Daoy (cell line): ENCODE data around the gene CFI. TPM values are rescaled to one million over a fixed set of nuclear protein-coding genes. Genes with fewer than 3 reads are reported as not detected.

ENCODE experiments used
- DNase-seq: peaks from one replicate; pipeline ENCODE4 v3.0.0-alpha.2; 2015; ENCODE audit warnings: low read depth
- total RNA-seq: library from RNA; depleted of rRNA; stranded (reverse); fragments of >200 nt; shearing (Covaris generic); gene quantifications from 2 replicates; pipeline ENCODE4 v1.2.3, GENCODE V29; 2014

Gene CFI
- total RNA-seq, 1 experiment from 2014 or later, result 3.6 TPM

DNA sequence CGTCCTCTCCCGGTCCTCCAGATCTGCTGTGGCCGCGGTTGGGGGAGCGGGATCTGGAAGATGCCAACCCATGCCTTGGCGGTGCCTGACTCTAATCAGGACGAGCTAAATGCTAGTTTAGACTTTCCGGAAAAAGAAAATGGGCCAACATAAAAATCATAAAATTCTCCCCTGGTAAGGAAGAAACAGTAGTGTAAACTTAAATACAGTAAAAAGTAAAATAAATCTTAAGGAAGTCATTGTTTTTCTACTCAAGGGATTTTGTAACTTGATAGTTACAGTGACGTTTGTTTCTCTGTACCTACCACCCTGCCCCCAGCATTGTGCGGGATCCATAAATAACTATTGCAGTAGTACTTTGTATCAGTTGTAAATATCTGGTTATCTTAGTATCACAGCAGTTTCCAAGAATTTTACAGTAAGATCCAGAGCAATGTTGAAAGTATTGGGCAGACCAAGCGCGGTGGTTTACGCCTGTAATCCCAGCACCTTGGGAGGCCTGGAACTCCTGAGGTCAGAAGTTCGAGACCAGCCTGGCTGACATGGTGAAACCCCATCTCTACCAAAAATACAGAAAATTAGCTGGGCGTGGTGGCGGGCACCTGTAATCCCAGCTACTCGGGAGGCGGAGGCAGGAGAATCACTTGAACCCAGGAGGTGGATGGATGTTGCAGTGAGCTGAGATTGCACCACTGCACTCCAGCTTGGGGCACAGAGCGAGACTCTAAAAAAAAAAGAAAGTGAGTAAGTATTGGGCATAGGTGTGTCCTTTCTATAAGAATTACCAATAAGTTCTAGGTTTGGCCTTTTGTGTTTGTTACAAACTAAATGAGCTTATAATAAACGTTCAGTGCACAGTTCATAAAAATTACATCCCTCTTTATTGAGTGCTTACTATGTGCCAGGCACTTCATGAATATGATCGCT lies 70.9 kb downstream of the CFI start:
- DNase-seq, result no peak

GRCh38 chr4:109729718-109730618 lies 71.8 kb downstream of the CFI start, which contains the start of gene PLA2G12A:
Gene PLA2G12A (minus strand): TSS chr4:109730070. CDS start chr4:109729809, 261 bp downstream.
- DNase-seq, result peak; percentile 53

GRCh38 chr4:109729117-109729717 lies 72.6 kb downstream of the CFI start:
- DNase-seq, result peak; percentile 1

DNA sequence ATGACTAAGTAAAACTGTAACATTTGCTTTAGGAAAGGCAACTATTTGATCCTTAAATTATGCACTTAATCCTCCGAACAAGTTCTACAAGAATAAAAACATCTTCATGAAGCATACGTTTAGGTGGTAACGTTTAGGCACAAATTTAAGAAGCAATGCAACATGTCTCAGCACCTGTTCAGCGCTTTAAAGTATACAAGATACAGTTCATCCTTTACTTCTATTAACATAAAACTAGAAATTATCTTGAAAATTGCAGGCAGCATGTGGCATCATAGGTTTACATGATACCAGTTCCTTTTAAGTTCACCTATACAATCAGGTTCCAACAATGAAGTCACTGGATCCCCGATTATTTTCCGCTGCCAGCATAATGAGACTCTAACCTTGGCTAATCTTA lies 73.4 kb downstream of the CFI start:
- DNase-seq, result no peak

- DNase-seq, result no peak
Measured at GRCh38 chr4:109723110-109723509, 78.7 kb downstream of the CFI start.

DNA sequence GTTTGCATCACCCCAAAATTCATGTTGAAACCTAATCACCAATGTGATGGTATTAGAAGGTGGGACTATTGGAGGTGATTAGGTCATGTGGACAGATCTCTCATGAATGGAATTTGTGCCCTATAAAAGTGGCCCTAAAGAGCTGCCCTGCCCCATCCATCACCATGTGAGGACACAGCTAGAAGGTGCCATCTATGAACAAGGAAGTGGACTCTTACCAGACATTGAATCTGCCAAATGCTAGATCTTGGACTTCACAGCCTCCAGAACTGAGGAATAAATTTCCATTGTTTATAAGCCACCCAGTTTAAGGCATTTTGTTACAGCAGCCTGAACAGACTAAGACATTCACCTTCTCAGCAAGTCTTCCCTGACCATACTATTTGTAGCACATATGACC lies 79.4 kb downstream of the CFI start:
- no peak for DNase-seq

DNA sequence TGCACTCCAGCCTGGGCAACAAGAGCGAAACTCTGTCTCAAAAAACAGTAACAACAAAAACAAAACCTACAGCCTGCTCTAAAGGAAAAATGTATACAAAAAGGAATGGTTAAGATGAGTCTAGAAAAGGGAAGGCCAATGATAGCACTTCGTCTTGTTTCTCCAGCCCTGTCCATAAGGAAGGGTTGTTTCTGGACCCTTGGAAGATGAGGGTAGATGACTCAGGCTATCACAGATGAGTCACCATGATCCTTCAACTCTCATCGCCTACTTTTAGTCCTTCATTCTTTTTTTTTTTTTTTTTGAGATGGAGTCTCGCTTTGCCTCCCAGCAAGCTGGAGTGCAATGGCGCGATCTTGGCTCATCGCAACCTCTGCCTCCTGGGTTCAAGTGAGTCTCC lies 80.8 kb downstream of the CFI start:
- peak; percentile 38 for DNase-seq

GRCh38 chr4:109719604-109720003 lies 82.2 kb downstream of the CFI start:
- no peak for DNase-seq

DNA sequence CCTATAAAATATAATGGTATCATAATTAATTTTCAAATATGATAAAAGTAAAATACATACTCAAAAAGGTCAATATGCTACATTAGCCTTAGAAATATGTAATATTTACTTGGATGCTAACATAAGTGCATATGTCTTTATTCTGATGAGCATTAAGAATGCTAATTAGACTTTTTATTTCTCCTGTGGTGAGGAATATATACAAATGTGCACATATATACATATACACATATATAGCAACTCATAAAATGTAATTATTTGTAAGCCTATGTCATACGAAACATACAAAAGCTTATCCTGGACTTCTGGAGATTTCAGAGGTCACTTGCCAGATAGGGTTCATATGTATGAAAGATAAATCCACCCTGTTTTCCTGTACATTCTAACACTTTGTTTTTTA lies 83.0 kb downstream of the CFI start:
- DNase-seq, result no peak

DNA sequence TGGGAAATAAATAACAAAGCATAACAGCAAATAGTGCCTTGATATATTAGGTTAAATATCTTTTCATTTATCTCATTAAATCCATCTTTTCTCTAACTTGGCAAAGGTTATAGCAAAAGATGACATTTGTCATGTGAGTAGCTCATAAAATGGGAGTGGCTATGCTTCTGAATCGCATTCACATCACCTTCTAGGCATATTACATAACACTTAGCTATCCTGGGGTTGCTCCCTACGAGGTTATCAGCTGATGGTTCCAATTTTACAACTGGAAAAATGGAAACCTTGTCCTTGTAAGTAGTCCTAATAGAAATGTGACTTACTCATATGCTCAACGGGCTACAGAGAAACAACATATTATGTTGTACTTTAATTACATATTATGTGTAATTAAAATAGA lies 88.3 kb downstream of the CFI start:
- no peak for DNase-seq

GRCh38 chr4:109708990-109709389 lies 92.8 kb downstream of the CFI start:
- DNase-seq, result no peak

GRCh38 chr4:109708435-109708834 lies 93.4 kb downstream of the CFI start:
- no peak for DNase-seq

GRCh38 chr4:109703664-109704361 lies 98.0 kb downstream of the CFI start:
- DNase-seq, result no peak

- peak; percentile 61 for DNase-seq
Measured at GRCh38 chr4:109702950-109703663, 98.7 kb downstream of the CFI start, which contains the start of gene CASP6. Gene CASP6 (minus strand): TSS chr4:109703445. CDS start chr4:109703395, 50 bp downstream.

GRCh38 chr4:109701566-109702410 lies 100.0 kb downstream of the CFI start:
- no peak for DNase-seq

DNA sequence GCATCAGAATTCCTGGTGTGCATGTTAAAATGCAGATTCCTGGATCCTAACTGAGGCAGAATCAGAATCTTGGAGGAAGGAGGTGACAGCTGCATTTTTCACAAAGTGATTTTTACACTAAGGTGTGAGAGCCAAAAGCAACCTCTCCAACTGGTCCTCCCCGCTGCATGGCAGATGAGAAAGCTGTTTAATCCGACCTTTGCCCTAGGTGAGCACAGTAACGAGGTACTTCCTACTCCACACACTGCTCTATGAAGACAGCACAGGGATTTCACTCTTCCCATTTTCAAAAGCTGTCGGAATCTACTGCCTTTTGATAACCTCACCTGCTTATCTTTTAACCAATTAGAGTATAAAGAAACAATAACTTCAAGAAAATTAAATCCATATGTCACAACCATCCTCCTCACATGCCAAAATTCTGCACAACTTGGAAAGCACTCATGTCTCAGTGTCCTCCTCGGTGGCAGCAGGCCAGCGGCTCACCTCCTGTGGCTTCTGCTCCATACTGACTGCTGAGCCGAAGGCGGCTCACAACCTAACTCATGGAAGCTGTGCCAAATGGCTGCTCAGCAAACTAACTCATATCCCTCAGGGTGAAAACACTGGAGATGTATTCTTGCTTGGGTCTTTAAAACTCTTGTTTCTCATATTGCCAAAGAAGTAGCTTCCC lies 102.1 kb downstream of the CFI start:
- peak; percentile 1 for DNase-seq

- no peak for DNase-seq
Measured at GRCh38 chr4:109698656-109699055, 103.1 kb downstream of the CFI start.

DNA sequence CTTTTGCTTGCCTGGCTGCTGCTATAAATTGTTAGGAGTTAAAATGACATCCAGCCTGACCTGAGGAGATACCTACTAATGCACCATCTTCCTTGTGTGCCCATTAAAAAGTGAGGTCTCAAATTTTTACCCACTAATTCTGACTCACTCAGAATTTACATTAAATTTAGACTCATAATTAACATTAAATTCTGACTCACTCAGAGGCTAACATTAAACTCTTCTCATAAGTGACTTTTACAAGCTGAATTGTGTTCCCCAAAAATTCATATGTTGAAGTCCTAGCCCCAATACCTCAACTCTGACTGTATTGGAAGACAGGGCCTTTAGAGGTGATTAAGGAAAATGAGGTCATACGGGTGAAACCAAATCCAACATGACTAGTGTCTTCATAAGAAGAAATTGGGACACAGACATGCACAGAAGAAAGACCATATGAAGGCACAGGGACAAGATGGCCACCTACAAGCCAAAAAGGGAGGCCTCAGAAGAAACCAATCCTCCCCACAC lies 110.3 kb downstream of the CFI start:
- no peak for DNase-seq
